CD14-positive monocyte (primary cell): ENCODE results near the gene EIF4B. TPM values are rescaled to one million over a fixed set of nuclear protein-coding genes. Genes with fewer than 3 reads are reported as not detected.

Experiments
- DNase-seq, 3 donors: peaks; one replicate each; pipeline ENCODE4 v3.0.0-alpha.2; 2011 to 2022
- H2AFZ ChIP-seq: 2 replicates; pipeline ENCODE4 v1.6.0; 2012; ENCODE audit warnings: mild to moderate bottlenecking, low read depth, low read length, inconsistent platforms; ENCODE audit not compliant: insufficient read depth, poor library complexity, severe bottlenecking
- H3K27ac ChIP-seq, 2 donors: 1 replicate in 1 of 2; 2 replicates in 1 of 2; pipeline ENCODE4 v1.5.1; 2012 to 2013; ENCODE audit warnings: low read length in 2 of 2, control low read depth in 1 of 2, inconsistent platforms in 1 of 2, low read depth in 1 of 2, mild to moderate bottlenecking in 1 of 2
- H3K27me3 ChIP-seq, 2 donors: one replicate each; pipeline versions ENCODE4 v1.6.0 to v1.6.1; 2011 to 2013; ENCODE audit warnings: low read length in 2 of 2; ENCODE audit not compliant: control insufficient read depth in 2 of 2, insufficient read depth in 2 of 2
- H3K36me3 ChIP-seq, 2 donors: replicated peaks in 1 of 2; 1 replicate in 1 of 2; 2 replicates in 1 of 2; pipeline versions ENCODE4 v1.5.1 to v1.6.1; 2012 to 2013; ENCODE audit warnings: low read length in 2 of 2, control low read depth in 1 of 2, inconsistent platforms in 1 of 2, mild to moderate bottlenecking in 1 of 2; ENCODE audit not compliant: insufficient read depth in 2 of 2, control insufficient read depth in 1 of 2
- H3K4me1 ChIP-seq, 2 donors: 1 replicate in 1 of 2; 2 replicates in 1 of 2; pipeline versions ENCODE4 v1.5.1 to v1.6.1; 2012 to 2013; ENCODE audit warnings: low read length in 2 of 2, control low read depth in 1 of 2, inconsistent platforms in 1 of 2, mild to moderate bottlenecking in 1 of 2, moderate library complexity in 1 of 2; ENCODE audit not compliant: insufficient read depth in 2 of 2, control insufficient read depth in 1 of 2
- H3K4me2 ChIP-seq: replicated peaks from 2 replicates; pipeline ENCODE3; 2012; ENCODE audit warnings: low read length, moderate library complexity, mild to moderate bottlenecking; ENCODE audit not compliant: poor library complexity, severe bottlenecking; ENCODE audit errors: extremely low read depth
- H3K4me3 ChIP-seq, 3 experiments: fragments of 200-600 bp in 1 of 3; sonication (generic) in 1 of 3; replicated peaks in 1 of 3; 1 replicate in 2 of 3; 2 replicates in 1 of 3; pipeline ENCODE4 v1.5.1; 2011 to 2013; ENCODE audit warnings: low read length in 3 of 3, mild to moderate bottlenecking in 3 of 3, control low read depth in 2 of 3, low read depth in 2 of 3, inconsistent platforms in 1 of 3, moderate library complexity in 1 of 3
- H3K79me2 ChIP-seq: 2 replicates; pipeline ENCODE4 v1.6.0; 2012; ENCODE audit warnings: mild to moderate bottlenecking, control low read depth, inconsistent platforms, low read length, moderate library complexity; ENCODE audit not compliant: insufficient read depth
- H3K9ac ChIP-seq: 2 replicates; pipeline ENCODE4 v1.6.0; 2017; ENCODE audit warnings: low read length, mild to moderate bottlenecking; ENCODE audit not compliant: insufficient read depth, poor library complexity, severe bottlenecking
- H3K9me3 ChIP-seq, 2 donors: replicated peaks in 1 of 2; 1 replicate in 1 of 2; 2 replicates in 1 of 2; pipeline versions ENCODE4 v1.5.1 to v1.6.1; 2012 to 2013; ENCODE audit warnings: low read length in 2 of 2, control low read depth in 1 of 2; ENCODE audit not compliant: control insufficient read depth in 1 of 2, insufficient read depth in 1 of 2
- H4K20me1 ChIP-seq: 2 replicates; pipeline ENCODE4 v1.6.0; 2012; ENCODE audit warnings: mild to moderate bottlenecking, low read length, control low read depth, moderate library complexity; ENCODE audit not compliant: insufficient read depth
- H3K27ac Mint-ChIP-seq, 7 donors: one replicate each; pipeline ENCODE4 v1.8.0; 2020; ENCODE audit warnings: mild to moderate bottlenecking in 7 of 7, mixed read lengths in 7 of 7, moderate library complexity in 6 of 7, inconsistent platforms in 2 of 7
- H3K27me3 Mint-ChIP-seq, 3 donors: one replicate each; pipeline ENCODE4 v1.8.0; 2021 to 2022; ENCODE audit warnings: low read depth in 3 of 3, mild to moderate bottlenecking in 3 of 3, mixed read lengths in 3 of 3, moderate library complexity in 3 of 3, inconsistent platforms in 1 of 3
- H3K36me3 Mint-ChIP-seq, 2 donors: one replicate each; pipeline ENCODE4 v1.8.0; 2020; ENCODE audit warnings: mixed read lengths in 2 of 2, inconsistent platforms in 1 of 2, mild to moderate bottlenecking in 1 of 2
- H3K4me1 Mint-ChIP-seq: one replicate; pipeline ENCODE4 v1.8.0; 2020; ENCODE audit warnings: mild to moderate bottlenecking, mixed read lengths
- H3K4me3 Mint-ChIP-seq, 2 donors: one replicate each; pipeline ENCODE4 v1.8.0; 2020; ENCODE audit warnings: mild to moderate bottlenecking in 2 of 2, mixed read lengths in 2 of 2, moderate library complexity in 1 of 2
- H3K9me3 Mint-ChIP-seq, 7 donors: one replicate each; pipeline ENCODE4 v1.8.0; 2020 to 2022; ENCODE audit warnings: mixed read lengths in 7 of 7, mild to moderate bottlenecking in 6 of 7, moderate library complexity in 6 of 7, inconsistent platforms in 2 of 7
- CTCF ChIP-seq: fragments of 200-600 bp; IDR thresholded peaks from one replicate; pipeline ENCODE4 v1.8.0; 2022; ENCODE audit warnings: antibody characterized with exemption, mild to moderate bottlenecking
- WGBS: methylation state at CpG from one replicate; pipeline ENCODE4 v1.1.5; 2013; ENCODE audit warnings: missing lambda C conversion rate; ENCODE audit not compliant: insufficient coverage; 5-methylcytosine and 5-hydroxymethylcytosine counted together
- intact Hi-C, 2 donors: fragments of 100-400 bp; cut with micrococcal nuclease; formaldehyde crosslinking; loops; one replicate each; pipeline versions ENCODE4 v1.15.0 to v1.15.1; 2023
- polyA plus RNA-seq, 3 donors: library from polyadenylated mRNA; depleted of rRNA in 1 of 3; unstranded in 2 of 3; stranded (reverse) in 1 of 3; fragments of 300-500 nt in 2 of 3; fragments of >200 nt in 1 of 3; fragmentation: Illumina TruSeq in 2 of 3; gene quantifications; 1 replicate in 2 of 3; 2 replicates in 1 of 3; pipeline ENCODE4 v1.2.3, GENCODE V29; 2012 to 2021

The EIF4B gene
- polyA plus RNA-seq, 3 donors, result 41.2 to 185 (median 58.6) TPM

GRCh38 chr12:53053218-53054111, 47.2 kb downstream of the EIF4B start:
- H3K4me1 ChIP-seq, result peaks cover 7 to 14% of the 10 kb centered on the region in 2 donors
- no peaks in the 10 kb centered on the region for H4K20me1 ChIP-seq
- peak overlapping the region; percentile 66 to 92 (median 81) for H3K27ac Mint-ChIP-seq
- peak overlapping the region; percentile 55 to 84 (median 82) for H3K4me3 ChIP-seq
- no peaks in the 10 kb centered on the region for H3K27me3 ChIP-seq
- TF ChIP-seq CTCF, result peak; percentile 90
- no peaks in the 10 kb centered on the region for H3K9me3 ChIP-seq
- peak overlapping the region; percentile 87 to 95 for H3K4me3 Mint-ChIP-seq
- peak overlapping the region; percentile 39 for H3K9ac ChIP-seq
- no peaks in the 10 kb centered on the region for H3K36me3 Mint-ChIP-seq
- peaks cover 12% of the 10 kb centered on the region for H3K4me1 Mint-ChIP-seq
- H3K27ac ChIP-seq, result peak overlapping the region in 1 of 2 donors; percentile 55
- H3K4me2 ChIP-seq, result peak overlapping the region; percentile 91
- H3K79me2 ChIP-seq, result no peaks in the 10 kb centered on the region
- intact Hi-C loops, result no loop called here
- no peaks in the 10 kb centered on the region for H3K36me3 ChIP-seq
- peak overlapping the region; percentile 97 for H2AFZ ChIP-seq
- no peaks in the 10 kb centered on the region for H3K9me3 Mint-ChIP-seq
- peak in 2 of 3 donors; percentile 33 to 46 for DNase-seq
- H3K27me3 Mint-ChIP-seq, result peaks cover 0 to 16% (median 13%) of the 10 kb centered on the region in 3 donors
- 80% methylated on average over 3 of the region's 16 CpGs for WGBS

- WGBS, result 2% methylated on average over 30 of the region's 48 CpGs
- peaks cover 12% of the 10 kb centered on the region for H3K4me1 Mint-ChIP-seq
- peak; percentile 85 to 89 (median 89) for DNase-seq
- peaks cover 0 to 14% (median 13%) of the 10 kb centered on the region in 3 donors for H3K27me3 Mint-ChIP-seq
- Histone ChIP-seq H3K27ac (peak overlapping the region in 1 of 2 donors; percentile 55), H3K9ac (peak overlapping the region; percentile 39), H3K27me3 (no peaks in the 10 kb centered on the region), H3K36me3 (no peaks in the 10 kb centered on the region), H3K4me2 (peak overlapping the region; percentile 91), H3K79me2 (no peaks in the 10 kb centered on the region), H3K9me3 (no peaks in the 10 kb centered on the region), H4K20me1 (no peaks in the 10 kb centered on the region), H3K4me1 (peaks cover 7 to 14% of the 10 kb centered on the region in 2 donors), H3K4me3 (peak overlapping the region; percentile 55 to 84 (median 82)), H2AFZ (peak overlapping the region; percentile 97)
- no peaks in the 10 kb centered on the region for H3K9me3 Mint-ChIP-seq
- no peak for TF ChIP-seq CTCF
- intact Hi-C loops, result no loop called here
- peak overlapping the region; percentile 66 to 92 (median 81) for H3K27ac Mint-ChIP-seq
- peak overlapping the region; percentile 87 to 95 for H3K4me3 Mint-ChIP-seq
- no peaks in the 10 kb centered on the region for H3K36me3 Mint-ChIP-seq
These were observed 48.0 kb downstream of the EIF4B start for GRCh38 chr12:53054112-53054878.
